Measurements from ENCODE around the gene PTEN.
"Not testable (repeated sequence)": the region's sequence is repeated elsewhere in the genome, so short reads cannot be mapped to it uniquely, and the experiment has no call there.

The PTEN gene

DNA sequence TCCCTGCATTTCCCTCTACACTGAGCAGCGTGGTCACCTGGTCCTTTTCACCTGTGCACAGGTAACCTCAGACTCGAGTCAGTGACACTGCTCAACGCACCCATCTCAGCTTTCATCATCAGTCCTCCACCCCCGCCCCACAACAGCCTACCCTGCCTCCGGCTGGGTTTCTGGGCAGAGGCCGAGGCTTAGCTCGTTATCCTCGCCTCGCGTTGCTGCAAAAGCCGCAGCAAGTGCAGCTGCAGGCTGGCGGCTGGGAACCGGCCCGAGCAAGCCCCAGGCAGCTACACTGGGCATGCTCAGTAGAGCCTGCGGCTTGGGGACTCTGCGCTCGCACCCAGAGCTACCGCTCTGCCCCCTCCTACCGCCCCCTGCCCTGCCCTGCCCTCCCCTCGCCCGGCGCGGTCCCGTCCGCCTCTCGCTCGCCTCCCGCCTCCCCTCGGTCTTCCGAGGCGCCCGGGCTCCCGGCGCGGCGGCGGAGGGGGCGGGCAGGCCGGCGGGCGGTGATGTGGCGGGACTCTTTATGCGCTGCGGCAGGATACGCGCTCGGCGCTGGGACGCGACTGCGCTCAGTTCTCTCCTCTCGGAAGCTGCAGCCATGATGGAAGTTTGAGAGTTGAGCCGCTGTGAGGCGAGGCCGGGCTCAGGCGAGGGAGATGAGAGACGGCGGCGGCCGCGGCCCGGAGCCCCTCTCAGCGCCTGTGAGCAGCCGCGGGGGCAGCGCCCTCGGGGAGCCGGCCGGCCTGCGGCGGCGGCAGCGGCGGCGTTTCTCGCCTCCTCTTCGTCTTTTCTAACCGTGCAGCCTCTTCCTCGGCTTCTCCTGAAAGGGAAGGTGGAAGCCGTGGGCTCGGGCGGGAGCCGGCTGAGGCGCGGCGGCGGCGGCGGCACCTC, at the start of gene PTEN, which contains the start of gene KLLN:
TSS of gene PTEN (plus strand) at position 573 of the 891 bp plus-strand sequence. CDS start 845 bp downstream, outside the sequence.
TSS of gene KLLN (minus strand) at position 481 of the 891 bp plus-strand sequence. CDS start 1,046 bp downstream, outside the sequence.
- DNase-seq: peak; percentile 86

GRCh38 chr10:87816163-87816897, 47.1 kb upstream of the PTEN start:
- DNase-seq: no peak

DNA sequence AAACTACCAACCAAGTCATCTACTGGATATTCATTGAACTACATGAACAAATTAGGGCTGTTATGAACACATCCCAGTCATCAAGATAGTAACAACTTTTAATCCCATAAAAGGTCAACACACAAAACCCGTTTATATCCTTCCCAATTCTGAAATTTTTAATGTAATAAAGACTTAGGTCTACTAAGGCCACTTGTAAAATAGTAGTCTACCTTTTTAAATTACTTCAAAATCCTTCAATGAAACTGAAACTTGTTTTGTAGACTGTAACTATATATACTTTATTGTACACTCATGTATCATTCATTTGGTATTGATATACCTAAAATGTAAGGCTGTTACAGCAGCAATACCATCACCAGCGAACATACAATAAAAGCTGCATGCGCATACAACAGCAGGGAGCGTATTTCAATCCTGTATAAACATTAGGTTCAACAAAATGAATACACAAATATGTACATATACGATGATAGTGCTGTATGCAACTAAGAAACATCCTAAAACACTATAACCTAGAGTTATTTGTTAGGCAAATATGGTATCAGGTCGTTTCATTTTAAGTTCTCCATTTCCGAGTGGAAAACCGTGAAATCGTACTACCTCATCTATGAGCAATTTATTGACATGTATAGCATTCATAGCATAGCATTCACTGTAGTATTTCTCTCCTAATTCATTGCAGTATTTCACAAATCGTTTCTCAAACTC, 46.4 kb upstream of the PTEN start:
- DNase-seq: peak; percentile 18

GRCh38 chr10:87817609-87818504, 45.6 kb upstream of the PTEN start, which contains the start of gene ATAD1:
TSS of gene ATAD1 (minus strand) at chr10:87818226. CDS start at chr10:87814599, 3,627 bp downstream.
- peak; percentile 93 for DNase-seq

DNA sequence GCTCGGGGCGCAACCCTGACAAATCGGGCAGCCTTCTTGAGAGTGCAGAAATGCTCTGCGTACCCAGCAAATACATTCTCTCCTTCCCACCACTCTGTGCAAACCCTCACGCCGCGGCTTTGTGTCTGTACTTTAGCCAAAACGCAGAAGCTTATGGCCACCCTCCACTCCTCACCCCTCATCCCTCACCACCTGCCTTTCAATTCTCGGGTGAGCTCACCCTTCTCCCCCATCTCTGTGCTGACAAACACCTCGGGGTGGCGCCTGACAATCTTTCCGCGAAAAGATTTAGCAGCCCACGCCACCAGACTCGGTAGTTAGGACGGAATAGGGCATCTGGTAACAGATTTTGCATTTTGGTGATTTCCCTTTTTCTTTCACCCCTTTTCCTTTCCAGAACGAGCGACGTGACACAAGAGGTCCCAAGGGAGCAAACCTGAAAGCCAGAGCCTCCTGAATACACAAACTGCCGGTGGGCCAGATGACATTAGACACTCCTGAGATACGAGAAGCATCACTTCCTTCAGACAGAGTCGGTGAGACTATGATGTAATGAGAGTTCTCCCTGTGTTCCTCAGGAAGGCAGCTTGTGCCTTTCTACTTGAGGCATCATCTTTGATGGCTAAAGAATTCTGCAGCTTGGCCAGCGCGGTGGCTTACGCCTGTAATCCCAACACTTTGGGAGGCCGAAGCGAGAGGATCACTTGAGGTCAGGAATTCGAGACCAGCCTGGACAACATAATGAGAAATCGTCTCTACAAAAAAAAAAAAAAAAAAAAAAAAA, 44.7 kb upstream of the PTEN start:
- peak; percentile 51 for DNase-seq

- DNase-seq: no peak
Observed at GRCh38 chr10:87819289-87819585, 44.2 kb upstream of the PTEN start.

DNA sequence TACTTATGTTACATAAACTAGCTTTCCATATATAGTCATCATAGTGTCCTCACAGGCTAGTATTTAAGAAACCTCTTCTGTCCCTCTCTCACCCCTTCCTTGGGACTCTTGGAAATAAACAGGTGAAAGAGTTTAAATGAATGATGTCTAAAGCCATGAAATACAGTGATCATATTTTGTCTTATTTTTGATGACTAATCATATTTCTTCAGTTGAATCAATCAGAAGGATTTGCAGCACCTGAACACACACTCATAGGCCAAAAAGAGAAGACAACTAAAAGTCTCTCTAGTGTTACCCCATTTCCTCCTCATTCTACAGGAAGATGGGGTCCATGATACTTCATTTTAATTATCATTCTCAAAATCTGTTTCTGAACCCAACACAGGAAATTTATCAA, 36.8 kb upstream of the PTEN start:
- no peak for DNase-seq

DNA sequence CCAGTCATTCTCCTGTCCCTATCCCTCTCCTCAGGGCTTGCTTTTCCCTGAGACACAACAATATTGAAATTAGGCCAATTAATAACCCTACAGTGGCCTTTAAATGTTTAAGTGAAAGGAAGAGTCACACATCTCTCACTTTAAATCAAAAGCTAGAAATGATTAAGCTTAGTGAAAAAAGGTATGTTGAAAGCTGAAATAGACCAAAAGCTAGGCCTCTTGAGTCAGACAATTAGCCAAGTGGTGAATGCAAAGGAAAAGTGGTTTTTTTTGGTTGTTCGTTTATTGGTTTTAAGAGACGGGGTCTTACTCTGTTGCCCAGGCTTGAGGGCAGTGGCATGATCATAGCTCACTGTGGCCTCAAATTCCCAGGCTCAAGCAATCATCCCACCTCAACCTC, 35.7 kb upstream of the PTEN start:
- peak; percentile 30 for DNase-seq

DNA sequence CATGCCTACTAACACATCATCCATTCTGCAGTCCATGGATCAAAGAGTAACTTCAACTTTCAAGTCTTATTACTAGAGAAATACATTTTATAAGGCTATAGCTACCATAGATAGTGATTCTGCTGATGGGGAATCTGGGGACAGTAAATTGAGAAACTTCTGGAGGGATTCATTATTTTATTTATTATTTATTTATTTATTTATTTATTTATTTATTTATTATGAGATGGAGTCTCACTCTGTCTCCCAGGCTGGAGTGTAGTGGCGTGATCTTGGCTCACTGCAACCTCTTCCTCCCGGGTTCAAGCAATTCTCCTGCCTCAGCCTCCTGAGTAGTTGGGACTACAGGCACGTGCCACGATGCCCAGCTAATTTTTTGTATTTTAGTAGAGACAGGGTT, 34.4 kb upstream of the PTEN start:
- not testable (repeated sequence) for DNase-seq

DNA sequence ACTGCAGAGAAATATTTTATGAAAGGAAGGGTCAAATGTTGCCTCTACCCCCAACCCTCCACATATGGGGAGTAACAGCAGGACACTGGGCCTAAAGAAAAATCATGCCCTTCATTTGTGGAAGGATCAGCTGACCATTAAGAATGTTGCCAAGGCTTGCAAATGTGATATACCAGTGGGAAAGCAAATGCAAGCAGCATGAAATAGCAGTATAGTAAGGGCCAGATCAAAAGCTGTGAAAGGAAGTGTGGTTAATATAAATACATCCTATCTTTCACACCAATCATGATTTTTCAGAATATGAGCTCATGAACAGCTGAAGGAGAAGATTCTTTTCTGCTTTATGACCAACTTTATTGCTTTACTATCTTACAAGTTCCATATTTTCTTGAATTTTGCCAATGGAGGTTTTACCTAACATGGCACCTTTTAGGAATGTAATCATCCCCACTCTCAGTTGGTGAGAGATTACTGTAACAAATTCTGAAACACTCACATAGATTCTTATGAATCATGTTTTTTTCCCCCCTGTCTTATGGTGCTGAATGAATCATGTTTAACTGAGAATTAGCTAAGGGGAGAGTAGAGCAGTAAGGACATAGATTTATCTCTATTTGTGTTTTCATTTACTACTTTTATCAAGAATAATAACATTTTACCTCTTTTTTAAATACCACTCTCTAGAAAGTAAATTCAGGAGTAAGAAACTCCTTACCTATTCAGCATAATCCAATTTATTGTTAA, 33.3 kb upstream of the PTEN start:
- peak; percentile 52 for DNase-seq

DNA sequence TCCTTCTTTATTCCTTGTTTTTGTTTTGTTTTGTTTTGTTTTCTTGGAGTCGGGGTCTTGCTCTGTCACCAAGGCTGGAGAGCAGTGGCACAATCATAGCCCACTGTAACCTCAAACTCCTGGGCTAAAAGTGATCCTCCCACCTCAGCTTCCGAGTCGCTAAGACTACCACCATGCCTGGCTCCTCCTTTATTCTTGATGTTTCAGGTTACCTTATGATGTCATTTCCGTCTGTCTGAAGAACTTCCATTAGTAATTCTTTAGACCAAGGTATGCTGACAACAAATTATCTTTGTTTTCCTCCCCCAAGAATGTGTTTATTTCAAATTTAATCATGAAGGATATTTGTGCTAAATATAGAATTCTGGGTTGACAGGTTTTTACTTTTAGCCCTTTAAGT, 27.3 kb upstream of the PTEN start:
- DNase-seq: no peak

DNA sequence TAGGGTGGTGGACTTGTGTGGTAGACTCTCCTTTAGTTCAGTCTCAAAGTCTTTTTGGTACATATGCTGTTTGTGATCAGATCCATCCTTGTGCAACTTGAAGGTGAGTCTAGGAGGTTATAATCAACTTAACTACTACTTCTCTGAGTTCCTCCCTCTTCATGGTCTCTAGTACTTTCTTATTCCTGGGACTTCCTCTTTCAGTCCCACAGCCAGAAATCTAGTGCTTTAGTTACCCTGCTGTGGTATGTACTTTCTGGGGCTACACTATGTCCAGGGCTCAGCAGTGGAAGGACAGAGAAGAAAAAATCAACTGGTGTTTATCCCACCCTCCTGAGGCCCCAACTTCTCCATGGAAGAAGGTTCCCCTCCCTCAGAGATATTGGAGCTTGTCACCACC, 26.0 kb upstream of the PTEN start:
- DNase-seq: no peak

DNA sequence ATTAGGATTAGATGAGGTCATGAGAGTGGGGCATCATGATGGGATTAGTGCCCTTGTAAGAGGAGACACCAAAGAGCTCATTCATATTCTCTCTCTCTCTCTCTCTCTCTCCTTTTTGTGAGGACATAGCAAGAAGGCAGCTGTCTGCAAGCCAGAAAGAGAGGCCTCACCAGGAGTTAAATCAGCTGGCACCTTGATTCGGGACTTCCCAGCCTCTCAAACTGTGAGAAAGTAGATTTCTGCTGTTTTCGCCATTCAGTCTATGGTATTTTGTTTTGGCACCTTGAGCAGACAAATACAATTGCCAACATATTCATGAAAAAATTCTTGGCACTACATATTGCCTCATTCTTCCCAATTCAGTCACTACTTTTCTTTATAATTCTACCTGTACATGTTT, 24.8 kb upstream of the PTEN start:
- no peak for DNase-seq

GRCh38 chr10:87841186-87841585, 22.2 kb upstream of the PTEN start:
- no peak for DNase-seq

- DNase-seq: no peak
Observed at GRCh38 chr10:87842220-87842641, 21.2 kb upstream of the PTEN start.

DNA sequence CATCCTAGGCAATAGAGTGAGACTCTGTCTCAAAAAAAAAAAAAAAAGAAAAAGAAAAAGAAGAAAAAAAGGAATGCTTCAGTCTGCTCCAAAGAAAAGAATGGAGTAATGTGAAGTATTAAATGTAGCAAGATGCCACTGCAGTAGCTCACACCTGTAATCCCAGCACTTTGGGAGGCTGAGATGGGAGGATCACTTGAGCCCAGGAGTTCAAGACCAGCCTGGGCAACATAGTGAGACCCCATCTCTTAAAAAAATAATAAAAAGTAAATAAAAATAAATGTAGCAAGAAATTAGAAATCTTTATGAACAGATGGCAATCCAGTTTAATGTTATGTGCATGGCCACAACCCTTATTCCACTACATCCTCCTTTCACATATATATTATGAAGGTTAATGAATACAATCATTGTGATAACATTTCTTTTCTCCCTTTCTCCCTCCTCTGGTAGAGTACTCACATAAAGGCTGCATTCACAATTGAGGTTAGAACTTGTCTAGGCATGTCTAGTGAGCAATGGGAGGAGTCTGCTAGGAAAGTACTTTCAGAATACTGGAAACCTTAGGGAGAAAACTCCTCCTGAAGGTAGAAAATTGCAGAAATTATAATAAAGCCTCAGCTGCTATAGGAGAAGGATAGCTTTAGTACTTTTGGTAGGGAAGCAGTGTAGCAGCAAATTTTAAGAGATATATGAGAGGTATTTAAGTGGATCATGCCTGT, 20.5 kb upstream of the PTEN start:
- DNase-seq: no peak

- DNase-seq: no peak
Observed at GRCh38 chr10:87843714-87844113, 19.7 kb upstream of the PTEN start.

DNA sequence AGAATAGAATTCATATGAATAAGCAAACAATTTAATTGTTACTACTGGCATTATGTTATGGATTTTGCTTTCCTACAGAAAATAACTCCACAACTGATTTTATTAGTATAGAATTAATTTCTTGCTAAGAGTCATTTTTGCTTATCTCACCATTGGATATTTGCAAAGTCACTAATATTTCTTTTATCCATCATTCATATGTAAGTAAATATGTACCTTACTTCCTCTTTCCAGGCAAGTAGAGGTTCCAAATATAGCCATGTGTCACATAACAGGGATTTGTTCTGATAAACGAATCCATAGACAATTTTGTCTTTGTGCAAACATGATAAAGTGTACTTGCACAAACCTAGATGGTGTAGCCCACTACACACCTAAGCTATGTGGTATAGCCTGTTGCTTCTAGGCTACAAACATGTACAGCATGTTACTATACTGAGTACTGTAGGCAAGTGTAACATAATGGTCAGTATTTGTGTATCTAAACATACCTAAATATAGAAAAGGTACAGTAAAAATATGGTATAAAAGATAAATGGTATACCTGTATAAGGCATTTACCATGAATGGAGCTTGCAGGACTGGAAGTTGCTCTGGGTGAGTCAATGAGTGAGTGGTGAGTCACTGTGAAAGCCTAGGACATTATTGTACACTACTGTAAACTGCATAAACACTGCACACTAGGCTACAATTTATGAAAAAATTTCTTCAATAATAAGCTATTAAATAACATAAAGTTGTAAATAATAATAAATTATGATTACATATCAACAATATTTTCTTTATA, 18.4 kb upstream of the PTEN start:
- DNase-seq: peak; percentile 31

DNA sequence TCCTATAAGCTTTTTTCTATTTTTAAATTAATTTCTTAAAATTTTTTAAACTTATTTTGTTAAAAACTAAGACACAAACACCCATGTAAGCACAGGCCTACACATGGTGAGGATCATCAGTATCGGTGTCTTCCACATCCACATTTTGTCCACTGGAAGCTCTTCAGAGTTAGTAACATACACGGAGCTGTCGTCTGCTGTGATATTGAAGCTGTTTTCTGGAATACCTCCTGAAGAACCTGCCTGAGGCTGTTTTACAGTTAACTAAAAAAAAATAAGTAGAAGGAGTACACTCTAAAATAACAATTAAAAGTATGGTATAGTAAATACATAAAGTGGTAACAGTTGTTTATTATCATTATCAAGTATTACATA, 17.8 kb upstream of the PTEN start:
- no peak for DNase-seq
